A673 (cell line): Measurements from ENCODE around the gene TAGLN. TPM values are rescaled to one million over a fixed set of nuclear protein-coding genes. Genes with fewer than 3 reads are reported as not detected.
A peak's percentile ranks its signal among the peaks of the same experiment; 100 is the strongest.
"Not testable (repeated sequence)": the region's sequence is repeated elsewhere in the genome, so short reads cannot be mapped to it uniquely, and the experiment has no call there.

Experiments
- BruUV-seq: library from RNA; stranded (reverse); fragments of 400-500 nt; replicated peaks from 2 replicates; lab custom pipeline; 2021; lab: Mats Ljungman, UMichigan
- CTCF ChIA-PET: fragments of 300-600 bp; sonication (Branson Sonifier 250); formaldehyde crosslinking; loops from one replicate; lab custom pipeline; 2022; ENCODE audit warnings: antibody characterized with exemption; lab: Charles Lee
- POLR2A ChIA-PET: fragments of 300-600 bp; sonication (Branson Sonifier 250); formaldehyde crosslinking; loops from one replicate; lab custom pipeline; 2022; ENCODE audit warnings: antibody characterized with exemption; ENCODE audit not compliant: low non-redundant PET; lab: Charles Lee
- DNase-seq: peaks from one replicate; pipeline ENCODE4 v3.0.0-alpha.2; 2015; ENCODE audit warnings: low spot score
- H3K27ac ChIP-seq: fragments of 200-600 bp; sonication (generic); 2 replicates; pipeline ENCODE4 v1.5.1; 2016; ENCODE audit warnings: mixed run types, low read depth, mild to moderate bottlenecking, mixed read lengths, antibody characterized with exemption, low read length; ENCODE audit not compliant: poor library complexity, severe bottlenecking
- H3K27me3 ChIP-seq: fragments of 200-600 bp; sonication (generic); replicated peaks from 2 replicates; pipeline ENCODE4 v1.6.1; 2017; ENCODE audit warnings: mixed run types, low read depth, mild to moderate bottlenecking, mixed read lengths, antibody characterized with exemption, low read length; ENCODE audit not compliant: insufficient read depth, poor library complexity
- H3K36me3 ChIP-seq: fragments of 200-600 bp; sonication (generic); 2 replicates; pipeline ENCODE4 v1.6.1; 2016; ENCODE audit warnings: mixed run types, mild to moderate bottlenecking, mixed read lengths, antibody characterized with exemption, low read length; ENCODE audit not compliant: insufficient read depth, poor library complexity, severe bottlenecking
- H3K4me1 ChIP-seq: fragments of 200-600 bp; sonication (generic); 2 replicates; pipeline ENCODE4 v1.6.1; 2017; ENCODE audit warnings: mixed run types, mild to moderate bottlenecking, mixed read lengths, antibody characterized with exemption, low read length; ENCODE audit not compliant: insufficient read depth, poor library complexity, severe bottlenecking
- H3K4me3 ChIP-seq: fragments of 200-600 bp; sonication (generic); 2 replicates; pipeline ENCODE4 v1.5.1; 2016; ENCODE audit warnings: low read depth, mixed run types, mild to moderate bottlenecking, mixed read lengths, low read length; ENCODE audit not compliant: poor library complexity, severe bottlenecking
- H3K9me3 ChIP-seq: fragments of 200-600 bp; sonication (generic); 2 replicates; pipeline ENCODE4 v1.6.1; 2016; ENCODE audit warnings: mixed run types, low read depth, mild to moderate bottlenecking, mixed read lengths, antibody characterized with exemption, low read length; ENCODE audit not compliant: poor library complexity, severe bottlenecking
- CTCF ChIP-seq: fragments of 300-800, 200-600 bp; sonication (generic); conservative IDR thresholded peaks from 2 replicates; pipeline ENCODE4 v1.5.1; 2017; ENCODE audit warnings: low read depth, mild to moderate bottlenecking, antibody characterized with exemption, low read length, moderate library complexity, mixed read lengths
- EZH2 ChIP-seq: fragments of 200-600 bp; sonication (generic); IDR thresholded peaks from 2 replicates; pipeline ENCODE4 v1.6.1; 2017; ENCODE audit warnings: borderline replicate concordance, low read depth, mild to moderate bottlenecking, mixed read lengths, antibody characterized with exemption, low read length; ENCODE audit not compliant: poor library complexity, severe bottlenecking
- intact Hi-C: fragments of 100-400 bp; cut with micrococcal nuclease; formaldehyde crosslinking; loops from one replicate; pipeline ENCODE4 v1.10.0; 2022; ENCODE audit not compliant: unreplicated experiment
- total RNA-seq: library from RNA; stranded (reverse); gene quantifications from 2 replicates; pipeline ENCODE4 v1.2.3, GENCODE V29; 2021

TAGLN gene
- total RNA-seq, 1 experiment from 2014 or later = 27.2 TPM

GRCh38 chr11:117180661-117181585 is 18.2 kb upstream of the TAGLN start:
- no peaks in the 10 kb centered on the region for H3K9me3 ChIP-seq
- peak overlapping the region; percentile 81 for H3K27ac ChIP-seq
- DNase-seq = peak; percentile 92
- peaks cover 29% of the 10 kb centered on the region for H3K4me1 ChIP-seq
- TF ChIP-seq CTCF = peak; percentile 94
- TF ChIP-seq EZH2 = no peak
- CTCF ChIA-PET = interaction anchor here (0.6 to 1.8 kb wide), 3 partner anchors 38 to 442 kb away, joined by 3 to 8 read pairs (median 3); no protein-coding TSS in a partner anchor
- no TSS peak for BruUV-seq
- H3K27me3 ChIP-seq = no peaks in the 10 kb centered on the region
- H3K36me3 ChIP-seq = no peaks in the 10 kb centered on the region
- H3K4me3 ChIP-seq = no peak overlapping the region
- intact Hi-C loops = loop anchor here (1.0 kb wide), 1 partner anchor 45 kb away; no protein-coding TSS in a partner anchor
- POLR2A ChIA-PET = interaction anchor here (0.6 kb wide), 2 partner anchors 313 to 397 kb away, joined by 3 read pairs; no protein-coding TSS in a partner anchor

GRCh38 chr11:117181586-117182550 is 17.3 kb upstream of the TAGLN start:
- intact Hi-C loops = loop anchor here (1.0 kb wide), 1 partner anchor 44 kb away; no protein-coding TSS in a partner anchor
- no peak for TF ChIP-seq CTCF
- TF ChIP-seq EZH2 = no peak
- CTCF ChIA-PET = interaction anchor here (0.6 kb wide), 2 partner anchors 37 to 443 kb away, joined by 3 read pairs; no protein-coding TSS in a partner anchor
- no peak overlapping the region for H3K4me3 ChIP-seq
- no peak for DNase-seq
- BruUV-seq = no TSS peak
- POLR2A ChIA-PET = no interaction called here
- no peaks in the 10 kb centered on the region for H3K9me3 ChIP-seq
- H3K27ac ChIP-seq = peak overlapping the region; percentile 15
- no peaks in the 10 kb centered on the region for H3K27me3 ChIP-seq
- H3K36me3 ChIP-seq = no peaks in the 10 kb centered on the region
- peaks cover 29% of the 10 kb centered on the region for H3K4me1 ChIP-seq

- DNase-seq = no peak
- no peaks in the 10 kb centered on the region for H3K9me3 ChIP-seq
- no peak overlapping the region for H3K4me3 ChIP-seq
- no peaks in the 10 kb centered on the region for H3K36me3 ChIP-seq
- ChIA-PET POLR2A (no interaction called here), CTCF (no interaction called here)
- TF ChIP-seq CTCF (no peak), EZH2 (no peak)
- no peak overlapping the region for H3K27ac ChIP-seq
- intact Hi-C loops = no loop called here
- BruUV-seq = no TSS peak
- H3K27me3 ChIP-seq = no peaks in the 10 kb centered on the region
- peaks cover 29% of the 10 kb centered on the region for H3K4me1 ChIP-seq
Measured at GRCh38 chr11:117182551-117182935, 16.6 kb upstream of the TAGLN start.

GRCh38 chr11:117183178-117183577 is 16.0 kb upstream of the TAGLN start:
- H3K9me3 ChIP-seq, DNase-seq, CTCF ChIA-PET, H3K27me3 ChIP-seq, H3K36me3 ChIP-seq, H3K4me3 ChIP-seq, POLR2A ChIA-PET, H3K27ac ChIP-seq, BruUV-seq, intact Hi-C loops: not testable (repeated sequence)
- H3K4me1 ChIP-seq = peaks cover 23% of the 10 kb centered on the region
